ENCODE results near the gene TMX2.

DNA sequence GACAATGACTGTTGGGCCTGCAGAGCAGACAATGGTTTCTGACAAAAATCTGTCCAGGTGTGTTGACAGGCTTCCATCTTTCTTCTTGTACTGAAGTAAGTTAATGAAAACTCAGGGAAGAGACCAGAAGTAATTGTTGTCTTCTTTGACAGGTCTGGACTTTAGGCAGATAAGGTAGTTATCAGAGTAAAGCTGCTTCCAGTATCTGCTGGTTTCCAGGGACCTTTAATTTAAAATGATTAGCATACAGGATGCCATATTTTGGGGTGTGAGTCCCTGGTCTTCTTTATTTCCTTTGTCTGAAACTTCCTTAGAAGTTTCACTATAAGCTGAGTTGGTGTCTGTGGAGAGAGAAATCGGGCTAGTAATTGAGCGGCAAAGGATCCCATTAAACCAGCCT, 1.4 kb downstream of the TMX2 start:
- TF ChIP-seq ZNF274 (IDR thresholded peaks at IDR 0.05; ENCODE audit: insufficient read depth, insufficient read length) (no peak), POLR2A (IDR thresholded peaks at IDR 0.05; ENCODE audit: low read depth, low read length) (no peak), SUZ12 (IDR thresholded peaks at IDR 0.05; ENCODE audit: unreplicated experiment) (no peak), STAT1 (conservative IDR thresholded peaks at IDR 0.05) (no peak), CREB1 (IDR thresholded peaks at IDR 0.05; ENCODE audit: low read depth) (no peak), RCOR1 (conservative IDR thresholded peaks at IDR 0.05; ENCODE audit: low read depth, low read length) (no peak), CTCF (IDR thresholded peaks at IDR 0.05 in 2 of 3, conservative IDR thresholded peaks at IDR 0.05 in 1 of 3; ENCODE audit: control insufficient read depth in 2 of 3, extremely low read depth in 1 of 3, insufficient read depth in 1 of 3, low read depth in 3 of 3, low read length in 3 of 3) (no peak), ATF3 (IDR thresholded peaks at IDR 0.05; ENCODE audit: borderline replicate concordance, extremely low read depth, low read depth, low read length) (no peak), YY1 (IDR thresholded peaks at IDR 0.05; ENCODE audit: low read depth, low read length) (no peak)
- TF ChIP-seq, protein P1, sequence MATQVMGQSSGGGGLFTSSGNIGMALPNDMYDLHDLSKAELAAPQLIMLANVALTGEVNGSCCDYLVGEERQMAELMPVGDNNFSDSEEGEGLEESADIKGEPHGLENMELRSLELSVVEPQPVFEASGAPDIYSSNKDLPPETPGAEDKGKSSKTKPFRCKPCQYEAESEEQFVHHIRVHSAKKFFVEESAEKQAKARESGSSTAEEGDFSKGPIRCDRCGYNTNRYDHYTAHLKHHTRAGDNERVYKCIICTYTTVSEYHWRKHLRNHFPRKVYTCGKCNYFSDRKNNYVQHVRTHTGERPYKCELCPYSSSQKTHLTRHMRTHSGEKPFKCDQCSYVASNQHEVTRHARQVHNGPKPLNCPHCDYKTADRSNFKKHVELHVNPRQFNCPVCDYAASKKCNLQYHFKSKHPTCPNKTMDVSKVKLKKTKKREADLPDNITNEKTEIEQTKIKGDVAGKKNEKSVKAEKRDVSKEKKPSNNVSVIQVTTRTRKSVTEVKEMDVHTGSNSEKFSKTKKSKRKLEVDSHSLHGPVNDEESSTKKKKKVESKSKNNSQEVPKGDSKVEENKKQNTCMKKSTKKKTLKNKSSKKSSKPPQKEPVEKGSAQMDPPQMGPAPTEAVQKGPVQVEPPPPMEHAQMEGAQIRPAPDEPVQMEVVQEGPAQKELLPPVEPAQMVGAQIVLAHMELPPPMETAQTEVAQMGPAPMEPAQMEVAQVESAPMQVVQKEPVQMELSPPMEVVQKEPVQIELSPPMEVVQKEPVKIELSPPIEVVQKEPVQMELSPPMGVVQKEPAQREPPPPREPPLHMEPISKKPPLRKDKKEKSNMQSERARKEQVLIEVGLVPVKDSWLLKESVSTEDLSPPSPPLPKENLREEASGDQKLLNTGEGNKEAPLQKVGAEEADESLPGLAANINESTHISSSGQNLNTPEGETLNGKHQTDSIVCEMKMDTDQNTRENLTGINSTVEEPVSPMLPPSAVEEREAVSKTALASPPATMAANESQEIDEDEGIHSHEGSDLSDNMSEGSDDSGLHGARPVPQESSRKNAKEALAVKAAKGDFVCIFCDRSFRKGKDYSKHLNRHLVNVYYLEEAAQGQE (IDR thresholded peaks at IDR 0.05; ENCODE audit: low read depth, low read length), result no peak
